BLaER1 (cell line): ENCODE measurements around the gene CHST9.

Experiments
- H3K27ac ChIP-seq: shearing (Covaris generic); formaldehyde crosslinking; 2 replicates; pipeline ENCODE4 v1.8.1; 2022
- H3K27me3 ChIP-seq: shearing (Covaris generic); formaldehyde crosslinking; 2 replicates; pipeline ENCODE4 v1.8.1; 2022
- H3K36me3 ChIP-seq: shearing (Covaris generic); formaldehyde crosslinking; 2 replicates; pipeline ENCODE4 v1.8.1; 2022
- H3K4me1 ChIP-seq: shearing (Covaris generic); formaldehyde crosslinking; 2 replicates; pipeline ENCODE4 v1.8.1; 2022
- H3K4me2 ChIP-seq: shearing (Covaris generic); formaldehyde crosslinking; 2 replicates; pipeline ENCODE4 v1.8.1; 2022
- H3K4me3 ChIP-seq: shearing (Covaris generic); formaldehyde crosslinking; 2 replicates; pipeline ENCODE4 v1.8.1; 2022
- H3K9ac ChIP-seq: shearing (Covaris generic); formaldehyde crosslinking; 2 replicates; pipeline ENCODE4 v1.8.1; 2022
- H3K9me3 ChIP-seq: shearing (Covaris generic); formaldehyde crosslinking; 2 replicates; pipeline ENCODE4 v1.8.1; 2022
- H4K20me1 ChIP-seq: shearing (Covaris generic); formaldehyde crosslinking; 2 replicates; pipeline ENCODE4 v1.8.1; 2022
- Cebpa-rat ChIP-seq: shearing (Covaris generic); IDR thresholded peaks from 2 replicates; pipeline ENCODE4 v1.8.1; 2022

The CHST9 gene

DNA sequence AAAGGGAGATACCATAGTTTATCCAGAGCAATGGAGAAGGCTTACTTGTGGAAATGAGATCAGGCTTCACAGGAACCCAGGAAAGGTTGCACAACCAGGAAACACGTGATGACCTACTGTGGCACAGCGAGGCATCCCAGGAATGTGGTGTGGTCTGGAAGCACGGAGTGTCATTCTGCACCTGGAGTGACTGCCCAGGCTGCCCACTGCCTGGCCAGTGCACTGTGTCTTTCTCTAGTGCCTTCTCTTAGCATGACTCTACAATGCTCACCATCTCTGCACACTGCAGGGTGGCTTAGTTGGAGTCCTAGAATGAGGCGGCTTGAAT lies 48.9 kb downstream of the CHST9 start:
- Histone ChIP-seq H3K4me1 (no peaks in the 10 kb centered on the region), H3K4me2 (no peak overlapping the region), H3K36me3 (no peaks in the 10 kb centered on the region), H3K9ac (no peak overlapping the region), H3K27me3 (no peaks in the 10 kb centered on the region), H4K20me1 (no peaks in the 10 kb centered on the region), H3K9me3 (no peaks in the 10 kb centered on the region), H3K4me3 (no peak overlapping the region), H3K27ac (no peak overlapping the region)
- TF ChIP-seq Cebpa-rat: no peak

DNA sequence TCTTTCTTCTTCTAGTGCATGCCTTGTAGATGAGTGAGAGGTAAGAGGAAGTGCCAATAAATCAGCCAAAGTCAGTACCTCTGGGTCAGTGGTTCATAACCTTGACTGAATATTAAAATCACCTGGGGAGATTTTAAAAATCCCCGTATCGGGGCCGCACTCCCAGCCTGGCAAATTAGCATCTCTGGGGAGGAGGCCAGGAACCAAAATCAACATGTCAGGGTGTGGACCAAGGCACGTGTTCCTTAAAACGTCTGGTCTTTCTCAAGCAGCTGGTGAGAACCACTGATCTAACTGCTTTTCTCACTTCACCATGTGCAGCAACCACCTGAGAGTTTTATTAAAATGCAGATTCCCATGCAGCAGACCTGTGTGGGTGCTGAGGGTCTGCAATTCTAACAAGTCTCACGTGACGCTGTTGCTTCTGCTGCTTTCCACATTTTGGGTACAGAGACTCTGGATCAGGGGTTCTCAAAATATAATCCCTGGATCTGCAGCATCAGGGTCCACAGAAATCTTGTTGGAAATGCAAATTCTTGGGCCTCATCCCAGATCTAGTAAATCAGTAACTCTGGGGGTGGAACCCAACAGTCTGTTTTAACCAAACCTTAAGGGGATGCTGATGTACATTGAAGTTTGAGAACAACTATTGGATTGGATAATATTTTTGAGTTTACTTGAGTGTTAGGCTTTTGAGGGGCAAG lies 49.5 kb downstream of the CHST9 start:
- Histone ChIP-seq H3K9ac (no peak overlapping the region), H3K9me3 (no peaks in the 10 kb centered on the region), H3K4me2 (no peak overlapping the region), H4K20me1 (no peaks in the 10 kb centered on the region), H3K27me3 (no peaks in the 10 kb centered on the region), H3K36me3 (no peaks in the 10 kb centered on the region), H3K27ac (no peak overlapping the region), H3K4me3 (no peak overlapping the region), H3K4me1 (no peaks in the 10 kb centered on the region)
- TF ChIP-seq Cebpa-rat: no peak

DNA sequence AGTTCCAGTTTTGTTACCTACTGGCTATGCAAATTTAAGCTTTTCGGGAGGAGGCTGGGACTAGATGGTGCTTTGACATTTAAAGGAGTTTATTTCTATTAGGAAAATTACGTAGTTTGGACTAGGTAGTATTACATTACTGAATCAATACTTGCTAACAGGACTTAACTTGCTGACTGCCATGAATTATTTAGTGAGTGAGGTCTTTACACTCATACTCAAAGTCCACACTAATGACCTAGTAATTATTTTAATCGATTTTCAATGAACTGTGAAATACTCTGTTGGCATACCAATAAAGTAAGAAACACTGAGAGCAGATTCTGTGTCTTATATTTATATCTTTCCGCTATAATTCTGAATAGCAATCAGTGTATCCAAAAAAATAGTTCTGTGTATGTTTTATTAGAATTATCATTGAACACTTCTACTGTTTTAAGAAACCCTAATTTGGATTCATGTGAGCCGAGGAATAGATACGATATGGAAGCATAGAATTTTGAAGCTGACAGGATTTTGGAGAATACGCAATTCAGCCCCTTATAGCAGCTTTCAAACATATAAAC lies 55.0 kb downstream of the CHST9 start:
- no peaks in the 10 kb centered on the region for H4K20me1 ChIP-seq
- no peaks in the 10 kb centered on the region for H3K4me1 ChIP-seq
- no peaks in the 10 kb centered on the region for H3K9me3 ChIP-seq
- no peak overlapping the region for H3K9ac ChIP-seq
- H3K4me2 ChIP-seq: no peak overlapping the region
- H3K27ac ChIP-seq: no peak overlapping the region
- no peak overlapping the region for H3K4me3 ChIP-seq
- H3K36me3 ChIP-seq: no peaks in the 10 kb centered on the region
- TF ChIP-seq Cebpa-rat: no peak
- no peaks in the 10 kb centered on the region for H3K27me3 ChIP-seq

DNA sequence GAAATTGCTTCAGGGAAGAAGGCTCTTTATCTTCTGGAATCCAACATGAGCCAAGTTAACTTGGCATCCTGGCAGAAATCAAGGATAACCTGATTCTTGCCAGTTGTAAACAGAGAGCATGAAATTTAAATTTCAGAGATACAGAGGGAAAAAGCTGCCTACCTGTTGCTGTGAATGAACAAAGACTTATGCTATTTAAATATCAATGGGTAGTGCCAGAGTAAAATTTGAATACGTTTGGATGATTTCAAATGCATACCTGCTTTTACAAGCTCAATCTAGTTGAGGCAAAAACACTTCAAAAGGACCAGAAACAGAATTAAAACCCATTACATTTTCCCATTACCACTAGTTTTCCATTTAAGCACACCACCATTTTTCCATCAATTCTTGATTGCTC lies 60.9 kb downstream of the CHST9 start:
- no peaks in the 10 kb centered on the region for H4K20me1 ChIP-seq
- no peak for TF ChIP-seq Cebpa-rat
- H3K4me2 ChIP-seq: no peak overlapping the region
- H3K36me3 ChIP-seq: no peaks in the 10 kb centered on the region
- no peaks in the 10 kb centered on the region for H3K27me3 ChIP-seq
- no peak overlapping the region for H3K27ac ChIP-seq
- H3K9ac ChIP-seq: no peak overlapping the region
- no peak overlapping the region for H3K4me3 ChIP-seq
- no peaks in the 10 kb centered on the region for H3K4me1 ChIP-seq
- no peaks in the 10 kb centered on the region for H3K9me3 ChIP-seq

DNA sequence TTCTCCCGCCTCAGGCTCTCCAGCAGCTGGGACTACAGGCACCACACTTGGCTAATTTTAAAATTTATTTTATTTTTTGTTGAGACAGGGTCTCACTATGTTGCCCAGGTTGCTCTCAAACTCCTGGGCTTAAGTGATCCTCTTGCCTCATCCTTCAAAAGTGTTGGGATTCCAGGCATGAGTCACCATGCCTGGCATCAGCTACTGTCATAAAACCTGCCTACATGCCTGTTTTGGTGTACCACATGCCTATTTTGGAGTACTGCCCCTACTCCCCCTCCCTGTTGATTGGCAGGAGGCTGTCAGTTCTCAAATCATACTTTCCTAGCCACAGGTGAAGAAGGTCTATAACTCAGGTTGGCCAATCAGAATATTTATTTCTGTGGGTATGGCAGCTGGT lies 64.0 kb downstream of the CHST9 start:
- H3K36me3 ChIP-seq: no peaks in the 10 kb centered on the region
- H3K9ac ChIP-seq: no peak overlapping the region
- H3K9me3 ChIP-seq: no peaks in the 10 kb centered on the region
- H3K27ac ChIP-seq: no peak overlapping the region
- no peak overlapping the region for H3K4me2 ChIP-seq
- H3K4me1 ChIP-seq: no peaks in the 10 kb centered on the region
- H3K27me3 ChIP-seq: no peaks in the 10 kb centered on the region
- TF ChIP-seq Cebpa-rat: no peak
- no peak overlapping the region for H3K4me3 ChIP-seq
- H4K20me1 ChIP-seq: no peaks in the 10 kb centered on the region

DNA sequence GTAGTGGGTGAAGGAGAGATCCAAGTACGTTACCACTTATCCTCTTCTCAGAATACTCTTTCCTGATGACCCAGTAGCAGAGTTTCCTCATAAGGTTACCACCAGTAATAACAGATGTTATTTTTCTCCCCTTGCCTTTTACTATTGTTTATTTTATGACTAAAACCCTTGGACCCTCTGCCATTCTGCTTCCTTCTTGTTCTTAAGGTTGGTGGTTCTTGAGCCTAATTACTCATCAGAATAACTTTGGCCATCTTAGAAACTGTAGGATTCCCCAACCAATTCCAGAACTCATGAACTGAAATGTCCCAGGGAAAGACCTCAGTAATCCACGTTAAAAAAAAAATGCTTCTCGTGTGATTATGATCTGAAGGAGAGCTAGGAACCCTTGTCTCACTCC lies 64.9 kb downstream of the CHST9 start:
- no peak overlapping the region for H3K27ac ChIP-seq
- H3K27me3 ChIP-seq: no peaks in the 10 kb centered on the region
- H3K9ac ChIP-seq: no peak overlapping the region
- no peak overlapping the region for H3K4me2 ChIP-seq
- H3K36me3 ChIP-seq: no peaks in the 10 kb centered on the region
- no peak overlapping the region for H3K4me3 ChIP-seq
- H3K9me3 ChIP-seq: no peaks in the 10 kb centered on the region
- H4K20me1 ChIP-seq: no peaks in the 10 kb centered on the region
- no peaks in the 10 kb centered on the region for H3K4me1 ChIP-seq
- no peak for TF ChIP-seq Cebpa-rat

DNA sequence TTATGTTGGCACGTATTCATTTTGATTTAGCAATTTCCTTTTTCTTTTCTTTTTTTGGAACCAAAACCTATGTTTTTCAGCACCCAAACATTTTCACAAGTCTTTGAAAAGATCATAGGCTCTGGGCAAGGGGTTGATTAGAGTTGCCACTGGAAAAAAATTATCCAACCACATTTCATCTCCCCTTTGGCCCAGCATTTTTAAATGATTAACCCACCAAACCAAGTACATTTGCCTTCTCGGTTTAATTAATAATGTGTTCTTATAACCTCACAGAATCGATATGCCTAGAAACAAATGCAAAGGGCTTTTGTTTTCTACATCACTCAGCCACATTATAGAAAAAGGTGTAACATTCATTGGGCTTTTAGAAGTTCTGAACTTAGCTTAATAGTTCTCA lies 66.1 kb downstream of the CHST9 start:
- peaks cover 6% of the 10 kb centered on the region; the same call in 1 of the 2 replicates for H3K4me1 ChIP-seq
- TF ChIP-seq Cebpa-rat: no peak
- no peaks in the 10 kb centered on the region for H4K20me1 ChIP-seq
- H3K4me2 ChIP-seq: no peak overlapping the region
- H3K9ac ChIP-seq: no peak overlapping the region
- no peak overlapping the region for H3K27ac ChIP-seq
- H3K9me3 ChIP-seq: no peaks in the 10 kb centered on the region
- H3K36me3 ChIP-seq: no peaks in the 10 kb centered on the region
- H3K27me3 ChIP-seq: no peaks in the 10 kb centered on the region
- H3K4me3 ChIP-seq: no peak overlapping the region

DNA sequence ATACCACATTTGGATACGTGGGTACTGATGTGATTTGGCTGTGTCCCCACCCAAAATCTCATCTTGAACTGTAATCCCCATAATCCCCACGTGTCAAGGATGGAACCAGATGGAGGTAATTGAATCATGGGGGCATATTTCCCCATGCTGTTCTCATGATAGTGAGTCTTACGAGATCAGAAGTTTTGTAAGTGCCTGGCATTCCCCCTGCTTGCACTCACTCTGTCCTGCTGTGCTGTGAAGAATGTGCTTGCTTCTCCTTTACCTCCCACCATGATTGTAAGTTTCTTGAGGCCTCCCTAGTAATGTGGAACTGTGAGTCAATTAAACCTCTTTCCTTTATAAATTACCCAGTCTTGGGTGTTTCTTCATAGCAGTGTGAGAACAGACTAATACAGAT lies 70.3 kb downstream of the CHST9 start:
- no peaks in the 10 kb centered on the region for H3K9me3 ChIP-seq
- H4K20me1 ChIP-seq: no peaks in the 10 kb centered on the region
- TF ChIP-seq Cebpa-rat: no peak
- H3K36me3 ChIP-seq: no peaks in the 10 kb centered on the region
- no peak overlapping the region for H3K4me2 ChIP-seq
- no peak overlapping the region for H3K4me3 ChIP-seq
- H3K27ac ChIP-seq: no peak overlapping the region
- no peaks in the 10 kb centered on the region for H3K27me3 ChIP-seq
- peaks cover 7% of the 10 kb centered on the region; the same call in 1 of the 2 replicates for H3K4me1 ChIP-seq
- H3K9ac ChIP-seq: no peak overlapping the region

DNA sequence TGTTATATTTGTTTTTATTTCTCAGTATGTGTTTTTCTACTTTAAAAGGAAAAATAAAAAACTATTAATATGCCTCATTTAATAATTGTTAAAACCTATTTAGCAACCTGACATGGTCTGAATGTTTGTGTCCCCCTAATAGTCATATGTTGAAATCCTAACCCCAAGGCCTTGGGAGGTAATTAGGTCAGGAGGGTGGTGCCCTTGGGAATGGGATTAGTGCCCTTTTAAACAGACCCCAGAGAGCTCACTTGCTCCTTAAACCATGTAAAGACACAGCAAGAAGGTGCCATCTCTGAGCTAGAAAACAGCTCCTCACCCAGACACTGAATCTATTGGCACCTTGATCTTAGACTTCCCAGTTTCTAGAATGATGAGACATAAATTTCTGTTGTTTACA lies 71.8 kb downstream of the CHST9 start:
- no peak overlapping the region for H3K4me3 ChIP-seq
- no peak overlapping the region for H3K9ac ChIP-seq
- H3K27ac ChIP-seq: no peak overlapping the region
- no peaks in the 10 kb centered on the region for H3K9me3 ChIP-seq
- H3K36me3 ChIP-seq: no peaks in the 10 kb centered on the region
- no peaks in the 10 kb centered on the region for H4K20me1 ChIP-seq
- TF ChIP-seq Cebpa-rat: no peak
- no peak overlapping the region for H3K4me2 ChIP-seq
- peaks cover 7% of the 10 kb centered on the region; the same call in 1 of the 2 replicates for H3K4me1 ChIP-seq
- H3K27me3 ChIP-seq: no peaks in the 10 kb centered on the region

DNA sequence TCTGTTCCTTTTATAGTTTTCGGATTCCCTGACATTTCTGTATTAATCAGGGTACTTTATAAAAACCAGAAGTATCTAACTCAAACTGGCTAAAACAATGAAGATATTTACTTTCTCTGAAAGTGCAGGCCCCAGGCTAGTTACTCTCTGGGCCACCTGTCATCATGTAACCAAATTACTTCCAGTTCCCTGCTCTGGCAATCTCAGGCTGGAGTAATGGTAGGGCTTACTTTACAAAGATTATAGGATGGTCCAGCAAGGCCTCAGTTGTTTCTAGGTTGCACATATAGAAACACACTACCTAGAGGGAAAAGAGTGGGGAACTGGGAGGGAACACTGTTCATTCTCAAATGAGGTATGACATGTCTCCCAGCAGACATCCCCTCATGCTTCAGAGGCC lies 74.8 kb downstream of the CHST9 start:
- Histone ChIP-seq H3K9me3 (no peaks in the 10 kb centered on the region), H3K4me3 (no peak overlapping the region)

More for the DNA sequence above, 74.8 kb downstream of the CHST9 start:
- no peaks in the 10 kb centered on the region for H3K36me3 ChIP-seq
- no peaks in the 10 kb centered on the region for H4K20me1 ChIP-seq
- no peak overlapping the region for H3K9ac ChIP-seq
- H3K27me3 ChIP-seq: no peaks in the 10 kb centered on the region
- H3K4me2 ChIP-seq: no peak overlapping the region
- H3K27ac ChIP-seq: no peak overlapping the region
- no peak for TF ChIP-seq Cebpa-rat
- H3K4me1 ChIP-seq: peaks cover 7% of the 10 kb centered on the region; the same call in 1 of the 2 replicates
